ENCODE measurements around the gene PRR20C. TPM values are rescaled to one million over a fixed set of nuclear protein-coding genes. Genes with fewer than 3 reads are reported as not detected.

Gene PRR20C
- total and polyA plus RNA-seq, 2 of the 4 experiments (the other 2 are of a cell fraction): not detected

Small RNA genes lying within 50 kb of the gene (microRNA-seq; reads per million reads assigned to microRNA genes)
- not detected for gene PRR20FP (ENCODE audit: insufficient read depth, insufficient read length)

Small RNA genes lying within 50 kb of the gene (small RNA-seq; reads per million reads assigned to genes)
- 0 reads per million in 5 experiments for gene PRR20FP

Other genes starting within 250 kb of the PRR20C start
- gene PRR20A, start 13.1 kb upstream of the PRR20C start, total RNA-seq (2012; rRNA removed): not detected in 2 replicates
- not detected in 2 replicates for gene PRR20A, start 13.1 kb upstream of the PRR20C start, polyA plus RNA-seq (2012; rRNA removed)
- not detected in 2 replicates for gene PRR20B, start 6.6 kb upstream of the PRR20C start, total RNA-seq (2012; rRNA removed)
- gene PRR20B, start 6.6 kb upstream of the PRR20C start, polyA plus RNA-seq (2012; rRNA removed): not detected in 2 replicates
- gene PRR20D, start 6.6 kb downstream of the PRR20C start, total RNA-seq (2012; rRNA removed): not detected in 2 replicates
- not detected in 2 replicates for gene PRR20D, start 6.6 kb downstream of the PRR20C start, polyA plus RNA-seq (2012; rRNA removed)
- not detected in 2 replicates for gene PRR20E, start 13.1 kb downstream of the PRR20C start, total RNA-seq (2012; rRNA removed)
- not detected in 2 replicates for gene PRR20E, start 13.1 kb downstream of the PRR20C start, polyA plus RNA-seq (2012; rRNA removed)